HG03432 (cell line): ENCODE results near the gene CDC42.

Experiments
- ATAC-seq: cut with Tn5 transposase; IDR thresholded peaks from one replicate; pipeline ENCODE4 v1.9.1; 2021; ENCODE audit warnings: mild to moderate bottlenecking, moderate library complexity; ENCODE audit not compliant: unreplicated experiment

Gene CDC42

DNA sequence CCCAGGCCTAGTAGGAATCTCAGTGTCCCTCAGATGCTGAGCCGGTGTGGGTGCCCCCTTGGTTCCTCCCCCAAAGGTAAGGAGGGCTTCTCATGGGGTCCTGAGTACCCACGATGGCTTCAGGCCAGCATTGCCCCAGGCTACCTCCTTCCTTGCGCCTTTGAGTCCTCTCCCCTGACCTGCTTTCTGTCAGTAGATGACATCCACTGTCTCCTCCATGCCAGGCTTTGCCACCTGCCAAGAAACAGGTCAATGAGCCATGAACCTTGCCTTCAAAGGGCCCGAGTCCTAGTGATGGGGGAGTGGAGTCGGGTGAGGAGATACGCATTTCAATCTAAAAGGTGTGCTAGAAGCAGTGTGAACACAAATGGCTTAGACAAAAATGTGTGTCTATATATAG is 74.7 kb downstream of the CDC42 start:
- ATAC-seq, result no peak

- ATAC-seq, result no peak
These were observed 75.2 kb downstream of the CDC42 start for GRCh38 chr1:22127731-22128130.

- ATAC-seq, result no peak
These were observed 75.9 kb downstream of the CDC42 start for GRCh38 chr1:22128392-22128791.

GRCh38 chr1:22129501-22130117 is 77.1 kb downstream of the CDC42 start:
- no peak for ATAC-seq

DNA sequence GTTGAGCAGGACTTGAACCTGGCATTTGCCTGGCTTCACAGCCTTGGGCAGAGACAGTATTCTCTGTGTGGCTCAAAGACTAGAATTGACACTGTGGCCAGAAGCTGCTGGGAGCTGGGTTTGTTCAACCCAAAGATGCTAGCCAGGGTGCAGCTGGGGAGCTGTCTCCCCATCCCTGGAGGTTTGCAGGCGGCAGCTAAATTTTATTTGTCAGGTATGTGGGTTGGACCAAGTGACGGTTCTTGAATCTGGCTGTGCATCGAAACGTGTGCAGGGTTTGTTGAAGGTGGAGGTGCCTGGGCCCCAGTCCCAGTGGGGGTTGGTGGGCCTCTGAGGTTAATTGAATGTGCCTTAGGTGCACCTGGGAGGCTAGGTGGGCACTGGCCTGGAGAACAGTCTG is 78.6 kb downstream of the CDC42 start:
- ATAC-seq, result no peak

DNA sequence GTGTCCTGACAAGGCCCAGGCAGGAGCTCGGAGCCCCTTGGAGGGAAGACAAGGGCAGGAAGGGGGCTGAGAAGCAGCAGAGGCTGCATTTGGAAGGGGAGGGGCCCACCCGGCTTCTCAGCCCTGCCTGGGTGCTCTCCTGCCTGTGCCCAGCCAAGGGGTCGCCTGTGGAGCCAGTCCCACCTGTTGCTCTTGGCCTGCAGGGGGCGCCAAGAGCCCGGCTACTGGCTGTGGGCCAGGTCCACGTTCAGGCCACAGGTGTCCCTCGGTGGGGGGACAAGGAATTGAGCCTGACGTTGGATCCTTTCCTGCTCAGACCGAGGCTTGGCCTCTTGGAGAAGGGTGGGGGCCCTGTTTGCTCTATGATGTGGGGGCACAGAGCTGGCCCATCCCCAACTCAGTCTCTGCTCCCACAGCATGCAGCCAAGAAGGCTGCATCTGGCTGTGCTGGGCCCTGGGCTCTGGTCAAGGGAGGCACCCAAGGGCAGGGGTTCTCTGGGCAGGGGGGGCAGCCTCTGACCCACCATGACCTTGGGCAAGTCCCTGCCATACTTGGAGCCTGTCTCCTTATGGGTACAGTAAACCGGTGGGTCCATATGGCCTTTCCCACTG is 79.5 kb downstream of the CDC42 start:
- ATAC-seq, result no peak

DNA sequence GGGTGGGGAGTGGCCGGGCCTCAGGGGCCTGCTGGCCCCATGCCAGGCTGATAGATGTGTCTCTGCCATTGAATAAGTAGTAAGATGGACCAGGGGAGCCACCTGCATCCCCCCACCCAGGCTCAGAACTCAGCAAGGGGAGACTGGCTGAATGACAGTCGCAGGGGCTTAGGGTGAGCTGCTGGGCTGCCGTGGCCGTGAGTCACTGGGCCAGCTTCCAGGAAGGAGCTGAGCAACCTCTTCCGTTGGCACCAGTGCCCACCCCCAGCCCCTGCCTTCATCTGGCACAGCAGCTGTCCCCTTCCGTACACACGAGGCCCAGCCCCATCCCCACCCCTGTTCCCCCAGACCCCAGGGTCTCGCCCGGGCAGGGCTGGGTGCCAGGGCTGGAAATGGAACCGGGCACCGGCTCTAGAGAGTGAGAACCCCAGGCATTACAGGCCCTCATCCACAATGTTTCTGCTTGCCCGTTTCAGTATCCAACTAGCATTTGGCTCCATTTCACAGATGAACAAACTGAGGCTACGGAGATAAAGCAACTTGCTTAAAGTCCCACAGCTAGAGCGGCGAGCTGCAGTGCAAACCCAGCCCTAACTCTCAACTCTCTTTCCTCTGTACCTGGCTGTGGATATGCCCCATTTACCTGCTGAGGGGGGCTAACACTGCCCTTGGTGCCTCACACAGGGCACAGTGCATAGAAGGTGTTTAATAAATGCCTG is 80.2 kb downstream of the CDC42 start:
- no peak for ATAC-seq

GRCh38 chr1:22133247-22133930 is 80.9 kb downstream of the CDC42 start:
- ATAC-seq, result no peak

DNA sequence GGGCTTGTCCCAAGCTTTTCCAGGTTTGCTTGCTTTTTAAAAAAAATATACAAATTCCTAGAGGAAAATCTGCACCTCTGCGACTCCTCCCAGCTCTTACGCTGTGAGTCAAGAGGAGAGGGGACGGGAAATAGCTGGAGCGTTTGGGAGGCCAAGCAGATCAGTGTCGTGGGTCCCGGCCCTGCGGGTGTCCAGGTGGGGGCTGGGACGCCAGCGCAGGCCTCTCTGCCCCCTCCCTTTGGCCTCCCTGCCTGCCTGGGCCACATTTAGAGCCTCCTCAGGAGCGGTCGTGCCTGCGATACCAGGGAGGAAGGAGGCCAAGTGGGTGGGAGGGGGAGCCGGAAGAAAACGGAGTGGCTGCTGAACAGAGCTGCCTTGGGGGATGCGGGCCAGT is 81.4 kb downstream of the CDC42 start:
- ATAC-seq, result no peak

GRCh38 chr1:22137004-22137720 is 84.7 kb downstream of the CDC42 start:
- no peak for ATAC-seq

DNA sequence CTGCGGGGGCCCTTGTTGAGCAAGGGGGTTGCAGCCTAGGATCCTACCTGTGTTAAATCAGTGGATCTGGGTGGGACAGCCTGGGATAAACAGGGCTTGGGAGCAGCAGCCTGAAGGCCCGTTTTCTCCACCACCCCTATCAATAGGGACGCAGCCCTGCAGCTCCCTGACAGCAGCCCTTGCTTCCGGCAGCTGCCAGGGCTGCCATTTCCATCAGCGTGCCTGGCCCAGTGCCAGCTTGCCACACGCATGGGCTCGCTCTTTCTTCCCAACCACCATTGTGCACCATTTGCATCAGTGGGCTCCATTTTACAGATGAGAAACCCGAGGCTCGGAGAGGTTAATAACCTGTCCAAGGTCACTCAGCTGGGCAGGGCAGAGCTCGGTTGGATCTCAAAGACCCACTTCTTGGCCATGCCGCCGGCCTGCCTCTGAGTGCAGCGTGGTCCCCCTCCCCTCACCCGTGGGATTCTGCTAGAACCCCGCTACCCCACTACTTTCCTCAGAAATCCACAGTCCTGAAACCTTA is 86.6 kb downstream of the CDC42 start:
- ATAC-seq, result no peak

DNA sequence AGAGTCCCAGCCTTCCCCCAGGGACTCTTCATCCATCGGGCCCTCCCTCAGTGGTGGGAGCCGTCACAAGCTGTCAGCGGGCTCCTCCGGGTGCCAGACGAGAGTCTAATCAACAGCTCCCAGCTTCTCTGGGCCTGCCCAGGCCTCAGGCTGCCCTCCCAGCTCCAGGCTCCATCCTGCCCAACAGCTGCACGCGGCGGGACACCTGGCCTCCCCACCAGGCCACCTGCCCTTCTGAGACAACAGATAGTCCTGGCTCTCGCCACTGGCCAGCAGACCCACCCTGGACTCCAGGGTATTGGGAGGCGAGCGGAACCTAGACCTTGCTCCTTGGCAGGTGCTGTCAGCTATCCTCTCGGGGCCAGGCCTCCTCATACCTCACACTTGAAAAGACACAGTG is 87.3 kb downstream of the CDC42 start:
- no peak for ATAC-seq
